GM21423 (cell line): Measurements from ENCODE around the gene CNFN.
"Not testable (repeated sequence)": the region's sequence is repeated elsewhere in the genome, so short reads cannot be mapped to it uniquely, and the experiment has no call there.

Experiments used
- ATAC-seq: cut with Tn5 transposase; IDR thresholded peaks from one replicate; pipeline ENCODE4 v1.9.1; 2021; ENCODE audit warnings: mild to moderate bottlenecking, moderate library complexity; ENCODE audit not compliant: unreplicated experiment

The CNFN gene

DNA sequence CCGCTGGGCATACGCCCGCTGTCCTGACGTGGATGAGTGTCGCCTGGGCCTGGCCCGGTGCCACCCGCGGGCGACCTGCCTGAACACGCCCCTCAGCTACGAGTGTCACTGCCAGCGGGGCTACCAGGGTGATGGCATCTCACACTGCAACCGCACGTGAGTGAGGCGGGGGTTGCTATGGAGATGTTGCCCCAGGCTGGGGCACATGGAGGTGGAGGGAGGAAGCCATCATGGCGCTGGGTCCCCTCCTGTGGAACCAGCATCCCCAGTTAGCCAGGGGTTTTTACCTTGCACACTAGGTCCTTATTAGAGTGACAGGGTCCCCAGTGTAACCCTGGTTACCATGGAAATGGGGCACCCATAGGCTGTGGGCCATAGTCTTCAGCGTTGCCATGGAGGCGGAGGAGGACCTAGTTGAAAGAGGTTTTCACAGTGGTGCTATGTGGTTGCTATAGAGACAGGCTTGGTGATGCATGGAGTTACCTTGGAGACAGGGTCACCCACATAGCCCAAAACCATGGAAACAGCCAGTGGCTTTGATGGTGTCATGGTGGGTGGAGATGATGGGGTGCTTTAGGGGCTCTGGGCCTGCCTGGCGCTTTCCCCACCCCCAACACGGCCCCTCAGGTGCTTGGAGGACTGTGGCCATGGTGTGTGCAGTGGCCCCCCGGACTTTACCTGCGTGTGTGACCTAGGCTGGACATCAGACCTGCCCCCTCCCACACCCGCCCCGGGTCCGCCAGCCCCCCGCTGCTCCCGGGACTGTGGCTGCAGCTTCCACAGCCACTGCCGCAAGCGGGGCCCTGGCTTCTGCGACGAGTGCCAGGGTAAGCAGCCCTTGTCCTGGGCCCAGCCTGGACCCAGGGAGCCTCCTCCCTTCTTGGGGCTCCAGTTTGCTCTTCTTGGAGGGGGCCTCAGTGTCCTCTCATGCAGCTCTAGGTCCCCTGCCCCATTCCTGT, 37.5 kb downstream of the CNFN start:
- ATAC-seq = no peak

DNA sequence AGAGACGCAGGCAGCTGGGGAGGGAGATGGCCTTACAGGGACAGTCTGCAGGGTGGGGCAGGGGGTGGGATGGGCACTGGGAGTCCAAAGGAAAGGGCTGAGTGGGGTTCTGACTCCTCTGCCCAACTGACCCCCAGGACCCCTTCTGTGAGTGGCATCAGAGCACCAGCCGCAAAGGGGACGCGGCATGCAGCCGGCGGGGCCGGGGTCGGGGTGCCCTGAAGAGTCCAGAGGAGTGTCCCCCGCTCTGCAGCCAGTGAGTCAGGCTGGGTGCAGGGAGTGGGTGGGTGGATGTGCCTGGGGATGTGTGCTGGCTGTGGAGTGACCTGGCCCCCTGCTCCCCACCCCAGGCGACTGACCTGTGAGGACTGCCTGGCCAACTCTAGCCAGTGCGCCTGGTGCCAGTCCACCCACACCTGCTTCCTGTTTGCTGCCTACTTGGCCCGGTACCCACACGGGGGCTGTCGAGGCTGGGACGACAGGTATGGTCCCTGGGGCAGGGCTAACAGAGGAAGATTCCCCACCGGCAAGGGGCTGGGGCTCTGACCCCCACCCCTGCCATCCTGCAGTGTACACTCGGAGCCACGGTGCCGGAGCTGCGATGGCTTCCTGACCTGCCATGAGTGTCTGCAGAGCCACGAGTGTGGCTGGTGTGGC, 38.9 kb downstream of the CNFN start:
- no peak for ATAC-seq

DNA sequence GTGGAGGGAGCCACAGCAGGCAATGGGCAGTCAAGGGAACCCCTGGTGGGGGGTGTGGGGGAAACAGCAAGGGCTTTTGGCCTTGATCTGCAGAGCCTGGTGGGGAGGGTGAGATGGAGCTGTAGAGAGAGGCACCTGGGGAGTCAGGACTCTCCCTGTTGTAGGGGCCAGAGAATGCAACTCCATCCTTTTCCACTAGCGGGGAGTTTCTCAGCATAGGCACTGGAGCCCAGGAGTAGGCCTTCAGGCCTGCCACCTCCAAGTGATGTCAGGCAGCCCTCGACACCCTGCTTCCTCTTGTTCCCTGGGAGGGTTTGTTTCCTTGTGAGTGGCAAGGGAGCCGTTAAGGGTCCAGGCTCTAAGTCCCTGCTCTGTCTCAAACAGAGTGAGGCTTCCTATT, 39.7 kb downstream of the CNFN start:
- no peak for ATAC-seq

DNA sequence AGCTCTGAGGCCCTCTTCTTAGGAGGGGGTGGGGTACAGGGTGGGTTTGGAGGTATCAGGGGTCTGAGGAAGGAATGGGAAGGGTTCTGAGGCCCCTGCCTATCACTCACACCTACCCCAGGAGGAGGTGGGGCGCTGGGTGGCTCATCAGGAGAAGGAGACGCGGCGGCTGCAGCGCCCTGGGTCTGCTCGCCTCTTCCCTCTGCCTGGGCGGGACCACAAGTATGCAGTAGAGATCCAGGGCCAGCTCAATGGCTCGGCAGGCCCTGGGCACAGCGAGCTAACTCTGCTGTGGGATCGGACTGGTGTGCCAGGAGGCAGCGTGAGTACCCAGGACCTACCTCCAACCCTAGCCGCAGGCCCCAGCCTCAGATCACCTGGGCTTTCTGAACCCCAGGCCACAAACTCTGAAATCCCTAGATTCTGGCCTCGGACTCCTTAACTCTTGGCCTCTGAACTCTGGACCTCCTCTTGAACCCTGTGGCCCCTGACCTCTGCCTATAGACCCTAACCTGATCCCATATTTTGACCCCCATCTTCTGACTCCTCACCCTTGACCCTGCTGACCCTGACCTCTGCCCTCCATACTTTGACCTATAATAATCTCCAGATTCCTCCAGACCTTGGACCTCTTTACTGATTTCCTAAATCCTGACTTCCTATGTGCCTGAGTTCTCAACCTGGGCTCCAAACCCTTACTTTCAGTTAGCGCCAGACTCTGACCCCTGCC, 40.6 kb downstream of the CNFN start:
- ATAC-seq = no peak

DNA sequence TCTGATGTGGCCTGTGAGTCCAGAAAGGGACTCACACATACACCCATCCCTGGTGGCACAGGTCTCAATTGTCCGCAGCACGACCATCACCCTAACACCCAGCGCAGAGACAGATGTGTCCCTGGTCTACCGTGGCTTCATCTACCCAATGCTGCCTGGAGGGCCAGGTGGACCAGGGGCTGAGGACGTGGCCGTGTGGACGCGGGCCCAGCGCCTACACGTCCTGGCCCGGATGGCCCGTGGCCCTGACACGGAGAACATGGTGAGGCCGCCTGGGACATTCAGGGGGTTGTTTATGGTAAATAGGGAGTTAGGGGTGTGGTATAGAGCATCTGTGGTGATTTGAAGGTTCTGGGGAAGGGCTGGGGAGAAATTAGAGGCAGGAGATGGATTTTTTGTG, 41.9 kb downstream of the CNFN start:
- ATAC-seq = no peak

DNA sequence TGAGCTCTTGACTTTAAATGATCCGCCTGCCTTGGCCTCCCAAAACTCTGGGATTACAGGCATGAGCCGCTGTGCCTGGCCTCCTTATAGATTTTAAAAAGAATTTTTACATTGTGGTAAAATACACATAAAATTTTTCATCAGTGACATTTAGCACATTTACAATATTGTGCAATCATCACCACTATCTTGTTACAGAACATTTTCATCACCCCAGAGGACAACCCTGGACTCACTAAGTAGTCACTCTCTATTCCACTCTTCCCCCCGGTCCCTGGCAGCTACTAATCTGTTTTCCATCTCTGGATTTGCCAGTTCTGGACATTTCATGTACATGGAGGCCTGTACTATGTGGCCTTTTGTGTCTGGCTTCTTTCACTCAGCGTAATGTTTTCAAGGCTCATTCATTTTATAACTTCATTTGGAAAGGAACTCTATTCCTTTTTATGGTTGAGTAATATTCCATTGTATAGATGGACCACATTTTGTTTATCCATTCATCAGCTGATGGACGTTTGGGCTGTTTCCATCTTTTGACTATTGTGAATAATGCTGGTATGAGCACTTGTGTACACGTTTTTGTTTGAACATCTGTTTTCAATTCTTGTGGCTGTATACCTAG, 44.8 kb downstream of the CNFN start:
- ATAC-seq = no peak

DNA sequence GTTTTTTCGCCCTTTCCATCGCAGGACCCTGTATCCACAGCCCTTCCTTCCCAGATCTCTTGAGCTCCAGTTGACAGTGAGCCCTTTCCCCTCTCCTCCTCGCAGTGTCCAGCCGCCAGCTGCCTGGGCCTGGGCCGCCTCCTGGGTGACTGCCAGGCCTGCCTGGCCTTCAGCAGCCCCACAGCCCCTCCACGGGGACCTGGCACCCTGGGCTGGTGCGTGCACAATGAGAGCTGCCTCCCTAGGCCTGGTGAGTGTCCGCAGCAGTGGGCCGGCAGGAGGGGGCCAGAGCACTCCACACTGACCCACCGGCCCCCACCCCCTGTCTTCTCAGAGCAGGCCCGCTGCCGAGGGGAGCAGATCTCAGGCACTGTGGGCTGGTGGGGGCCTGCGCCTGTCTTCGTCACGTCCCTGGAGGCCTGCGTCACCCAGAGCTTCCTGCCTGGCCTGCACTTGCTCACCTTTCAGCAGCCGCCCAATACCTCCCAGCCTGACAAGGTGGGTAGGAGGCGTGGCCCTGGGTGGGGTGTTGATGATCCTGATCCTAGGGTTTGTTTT, 45.7 kb downstream of the CNFN start:
- no peak for ATAC-seq

DNA sequence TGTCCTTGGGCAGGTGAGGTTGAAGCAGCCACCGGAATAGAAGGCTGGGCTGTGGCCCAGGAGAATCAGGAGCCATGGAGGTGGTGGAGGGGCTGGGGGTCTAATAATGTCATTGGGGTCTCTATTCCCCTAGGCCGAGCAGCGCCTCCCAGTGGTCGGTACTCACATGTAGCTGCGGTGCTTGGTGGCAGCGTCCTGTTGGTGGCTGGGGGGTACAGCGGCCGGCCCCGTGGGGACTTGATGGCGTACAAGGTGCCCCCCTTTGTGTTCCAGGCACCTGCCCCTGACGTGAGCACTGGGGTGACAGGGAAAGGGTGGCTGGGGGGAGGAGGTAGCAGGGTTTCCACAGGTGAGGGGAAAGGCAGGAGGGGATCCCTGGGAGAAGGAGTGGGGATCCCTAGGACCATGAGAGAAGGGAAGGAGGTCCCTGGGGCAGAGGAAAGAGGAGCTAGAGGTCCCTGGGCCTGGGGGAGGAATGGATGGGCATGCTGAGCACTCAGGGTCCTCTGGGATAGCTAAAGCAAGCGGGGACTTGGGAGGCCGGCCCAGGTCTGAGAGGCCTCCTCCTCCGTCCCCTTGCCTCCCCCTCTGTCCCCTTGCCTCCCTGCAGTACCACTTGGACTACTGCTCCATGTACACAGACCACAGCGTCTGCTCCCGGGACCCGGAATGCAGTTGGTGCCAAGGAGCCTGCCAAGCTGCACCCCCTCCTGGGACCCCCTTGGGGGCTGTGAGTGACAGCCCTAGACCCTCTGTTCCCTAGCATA, 46.6 kb downstream of the CNFN start:
- ATAC-seq = no peak

DNA sequence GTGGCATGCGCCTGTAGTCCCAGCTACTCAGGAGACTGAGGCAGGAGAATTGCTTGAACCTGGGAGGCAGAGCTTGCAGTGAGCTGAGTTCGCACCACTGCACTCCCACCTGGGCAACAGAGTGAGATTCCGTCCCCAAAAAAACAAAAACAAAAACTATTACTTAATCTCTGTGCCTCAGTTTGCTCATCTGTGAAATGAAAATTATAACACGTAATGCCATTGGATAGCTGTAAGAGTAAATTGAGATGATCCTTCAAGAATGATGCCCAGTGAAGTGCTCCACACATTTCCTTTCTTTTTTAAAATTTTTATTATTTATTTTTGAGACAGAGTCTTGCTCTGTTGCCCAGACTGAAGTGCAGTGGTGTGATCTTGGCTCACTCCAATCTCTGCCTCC, 50.2 kb downstream of the CNFN start:
- ATAC-seq = not testable (repeated sequence)

DNA sequence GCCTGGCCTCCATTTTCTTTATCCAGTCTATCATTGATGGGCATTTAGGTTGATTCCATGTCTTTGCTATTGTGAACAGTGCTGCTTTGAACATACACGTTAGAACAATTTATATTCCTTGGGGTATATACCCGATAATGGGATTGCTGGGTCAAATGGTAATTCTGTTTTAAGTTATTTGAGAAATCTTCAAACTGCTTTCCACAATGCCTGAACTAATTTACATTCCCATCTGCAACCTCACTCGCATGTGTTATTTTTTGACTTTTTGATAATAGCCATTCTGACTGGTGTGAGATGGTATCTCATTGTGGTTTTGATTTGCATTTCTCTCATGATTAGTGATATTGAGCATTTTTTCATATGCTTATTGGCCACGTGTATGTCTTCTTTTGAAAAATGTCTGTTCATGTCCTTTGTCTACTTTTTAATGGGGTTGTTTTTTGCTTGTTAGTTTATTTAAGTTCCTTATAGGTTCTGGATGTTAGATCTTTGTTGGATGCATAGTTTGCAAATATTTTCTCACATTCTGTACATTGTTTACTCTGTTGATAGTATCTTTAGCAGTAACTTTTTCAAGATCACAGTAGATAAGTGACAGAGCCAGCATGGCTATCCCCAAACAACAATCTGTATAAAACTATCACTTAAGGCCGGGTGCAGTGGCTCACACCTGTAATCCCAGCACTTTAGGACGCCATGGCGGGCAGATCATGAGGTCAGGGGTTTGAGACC, 50.8 kb downstream of the CNFN start:
- not testable (repeated sequence) for ATAC-seq
